ENCODE data around the gene SAT2.

SAT2 gene

DNA sequence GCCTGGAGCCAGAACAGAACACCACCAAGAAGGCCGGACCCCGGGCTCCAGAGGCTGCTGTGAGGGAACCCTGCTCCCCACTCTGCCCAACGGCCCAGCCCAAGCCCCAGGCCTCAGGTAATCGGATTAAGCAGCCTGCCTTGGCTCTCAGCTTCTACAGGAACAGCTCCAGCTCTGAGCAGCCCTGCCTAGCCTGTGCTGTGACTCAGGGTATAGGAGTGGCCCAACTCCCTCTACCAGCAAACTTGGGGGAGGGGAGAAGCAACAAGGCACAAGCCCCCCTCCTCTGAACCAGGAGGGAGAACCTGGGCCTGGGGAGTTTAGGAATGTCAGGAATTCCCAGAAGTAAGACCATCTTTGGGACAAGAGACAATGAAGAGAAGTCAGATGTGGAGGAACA, 36.9 kb downstream of the SAT2 start:
- Histone ChIP-seq H3K27ac (ENCODE audit: low read length) (no peak overlapping the region), H3K4me2 (ENCODE audit: low read depth, low read length) (no peak overlapping the region)
- no peak for DNase-seq

DNA sequence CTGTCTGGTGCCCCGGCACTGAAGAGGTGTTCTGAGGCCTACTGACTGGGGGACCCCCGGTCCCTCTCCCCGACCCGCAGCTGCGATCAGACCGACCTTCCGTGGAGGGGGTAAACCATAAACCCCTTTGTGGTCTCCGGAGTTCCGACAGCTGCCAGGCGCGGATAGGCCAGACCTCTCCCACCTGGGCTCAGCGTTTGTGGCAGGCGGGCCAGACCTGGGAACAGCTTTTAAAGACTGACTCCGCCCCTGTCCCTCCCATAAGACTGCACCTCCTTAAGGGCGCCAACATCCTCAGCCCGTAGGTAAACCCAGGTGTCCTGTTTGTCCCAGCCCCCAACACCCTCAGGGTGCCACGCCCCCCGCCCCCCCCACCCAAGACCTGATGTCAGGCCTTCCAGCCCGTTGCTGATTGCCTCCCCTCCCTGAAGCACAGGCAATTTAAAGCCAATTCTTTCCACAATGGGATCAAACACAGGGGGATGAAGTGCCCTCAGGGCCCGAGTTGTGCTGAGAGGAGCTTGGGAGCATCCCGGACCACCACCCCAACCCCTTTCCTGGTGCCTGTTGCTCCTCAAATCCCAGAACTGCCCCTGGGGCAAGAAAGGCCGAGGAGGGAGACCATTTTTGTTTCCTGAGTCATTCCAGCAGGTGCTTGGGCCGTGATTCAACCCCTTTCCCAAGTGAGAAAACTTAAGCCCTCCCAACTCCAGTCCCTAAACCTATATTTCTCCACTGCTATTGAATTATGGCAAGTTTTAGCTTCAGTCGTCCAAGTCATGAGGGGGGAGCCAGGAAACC, 37.5 kb downstream of the SAT2 start, which contains the start of gene SOX15:
Gene SOX15, minus strand, starts transcription at position 204 of the 801 bp plus-strand sequence. CDS start 418 bp downstream, outside the sequence.
- Histone ChIP-seq H3K79me2 (ENCODE audit: low read length) (peaks cover 15% of the 10 kb centered on the region), H3K27ac (ENCODE audit: low read length) (no peak within 1 kb of the TSS), H3K4me2 (ENCODE audit: low read depth, low read length) (no peak within 1 kb of the TSS), H3K36me3 (replicated peaks; ENCODE audit: insufficient read depth, low read length) (no peaks in the 10 kb centered on the region), H3K9ac (ENCODE audit: low read length) (no peak within 1 kb of the TSS), H2AFZ (ENCODE audit: low read length) (no peak within 1 kb of the TSS), H3K4me3 (ENCODE audit: low read length) (no peak within 1 kb of the TSS), H3F3A (ENCODE audit: insufficient read depth, low read length) (0 out of 2 replicates have a peak, but pooled peaks cover 8% of the 10 kb centered on the region), H3K9me2 (replicated peaks; ENCODE audit: insufficient read depth, low read length) (no peaks in the 10 kb centered on the region), H4K20me1 (ENCODE audit: insufficient read depth, low read length) (no peaks in the 10 kb centered on the region), H3K27me3 (replicated peaks; ENCODE audit: insufficient read depth, low read length) (no peaks in the 10 kb centered on the region), H3K4me1 (ENCODE audit: low read length) (no peaks in the 10 kb centered on the region), H3K9me3 (replicated peaks; ENCODE audit: insufficient read depth, low read length) (no peaks in the 10 kb centered on the region)
- TF ChIP-seq, protein P1, sequence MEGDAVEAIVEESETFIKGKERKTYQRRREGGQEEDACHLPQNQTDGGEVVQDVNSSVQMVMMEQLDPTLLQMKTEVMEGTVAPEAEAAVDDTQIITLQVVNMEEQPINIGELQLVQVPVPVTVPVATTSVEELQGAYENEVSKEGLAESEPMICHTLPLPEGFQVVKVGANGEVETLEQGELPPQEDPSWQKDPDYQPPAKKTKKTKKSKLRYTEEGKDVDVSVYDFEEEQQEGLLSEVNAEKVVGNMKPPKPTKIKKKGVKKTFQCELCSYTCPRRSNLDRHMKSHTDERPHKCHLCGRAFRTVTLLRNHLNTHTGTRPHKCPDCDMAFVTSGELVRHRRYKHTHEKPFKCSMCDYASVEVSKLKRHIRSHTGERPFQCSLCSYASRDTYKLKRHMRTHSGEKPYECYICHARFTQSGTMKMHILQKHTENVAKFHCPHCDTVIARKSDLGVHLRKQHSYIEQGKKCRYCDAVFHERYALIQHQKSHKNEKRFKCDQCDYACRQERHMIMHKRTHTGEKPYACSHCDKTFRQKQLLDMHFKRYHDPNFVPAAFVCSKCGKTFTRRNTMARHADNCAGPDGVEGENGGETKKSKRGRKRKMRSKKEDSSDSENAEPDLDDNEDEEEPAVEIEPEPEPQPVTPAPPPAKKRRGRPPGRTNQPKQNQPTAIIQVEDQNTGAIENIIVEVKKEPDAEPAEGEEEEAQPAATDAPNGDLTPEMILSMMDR (IDR thresholded peaks at IDR 0.05; ENCODE audit: low read length) = no peak
- no peak for TF ChIP-seq EZH2phosphoT487 (IDR thresholded peaks at IDR 0.05; ENCODE audit: low read length)
- TF ChIP-seq EZH2 (optimal IDR thresholded peaks at IDR 0.05; ENCODE audit: low read depth, low read length) = no peak
- no peak for DNase-seq

More for the DNA sequence above, 36.9 kb downstream of the SAT2 start:
- Histone ChIP-seq H3F3A (ENCODE audit: insufficient read depth, low read length) (0 out of 2 replicates have a peak, but pooled peaks cover 8% of the 10 kb centered on the region), H3K36me3 (replicated peaks; ENCODE audit: insufficient read depth, low read length) (no peaks in the 10 kb centered on the region; the same call in 1 of the 2 replicates), H3K4me3 (ENCODE audit: low read length) (no peak overlapping the region), H2AFZ (ENCODE audit: low read length) (no peak overlapping the region), H4K20me1 (ENCODE audit: insufficient read depth, low read length) (no peaks in the 10 kb centered on the region), H3K9me3 (replicated peaks; ENCODE audit: insufficient read depth, low read length) (no peaks in the 10 kb centered on the region), H3K79me2 (ENCODE audit: low read length) (peaks cover 9% of the 10 kb centered on the region), H3K9ac (ENCODE audit: low read length) (no peak overlapping the region), H3K4me1 (ENCODE audit: low read length) (no peaks in the 10 kb centered on the region), H3K27me3 (replicated peaks; ENCODE audit: insufficient read depth, low read length) (no peaks in the 10 kb centered on the region), H3K9me2 (replicated peaks; ENCODE audit: insufficient read depth, low read length) (no peaks in the 10 kb centered on the region)
- TF ChIP-seq, protein P1 (IDR thresholded peaks at IDR 0.05; ENCODE audit: low read length) = no peak
- TF ChIP-seq EZH2phosphoT487 (IDR thresholded peaks at IDR 0.05; ENCODE audit: low read length) = no peak
- TF ChIP-seq EZH2 (optimal IDR thresholded peaks at IDR 0.05; ENCODE audit: low read depth, low read length) = no peak

DNA sequence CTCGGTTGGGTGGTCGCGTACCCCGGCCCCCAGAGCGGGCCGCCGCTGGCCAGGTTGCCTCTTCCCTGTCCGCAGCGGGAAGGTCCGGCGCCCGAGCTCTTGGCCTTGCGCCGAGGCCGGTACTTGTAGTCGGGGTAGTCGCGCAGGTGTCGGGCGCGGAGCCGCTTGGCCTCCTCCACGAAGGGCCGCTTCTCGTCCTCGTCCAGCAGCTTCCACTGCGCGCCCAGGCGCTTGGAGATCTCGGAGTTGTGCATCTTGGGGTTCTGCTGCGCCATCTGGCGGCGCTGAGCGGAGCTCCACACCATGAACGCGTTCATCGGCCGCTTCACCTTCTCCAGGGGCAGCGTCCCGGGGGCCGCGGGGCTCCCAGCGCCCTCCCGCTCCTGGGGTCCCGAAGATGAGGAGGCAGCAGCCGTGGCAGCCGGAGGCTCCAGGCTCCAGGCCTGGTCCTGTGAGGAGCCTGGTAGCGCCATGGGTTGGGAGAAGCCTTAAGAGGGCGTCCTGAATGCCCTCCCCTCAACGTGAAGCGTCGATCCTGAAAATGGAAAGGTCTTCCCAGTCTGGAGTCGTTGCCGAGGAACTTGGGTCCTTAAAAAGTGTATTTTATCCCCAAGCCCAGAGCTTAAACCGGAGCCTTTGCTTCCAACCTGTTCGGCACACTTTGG, 38.3 kb downstream of the SAT2 start:
- H4K20me1 ChIP-seq (ENCODE audit: insufficient read depth, low read length) = no peaks in the 10 kb centered on the region
- peaks cover 9% of the 10 kb centered on the region; the same call in 1 of the 2 replicates for H3F3A ChIP-seq (ENCODE audit: insufficient read depth, low read length)
- no peaks in the 10 kb centered on the region for H3K9me2 ChIP-seq (replicated peaks; ENCODE audit: insufficient read depth, low read length)
- DNase-seq = no peak
- no peaks in the 10 kb centered on the region for H3K27me3 ChIP-seq (replicated peaks; ENCODE audit: insufficient read depth, low read length)
- H3K27ac ChIP-seq (ENCODE audit: low read length) = no peak overlapping the region
- H3K4me1 ChIP-seq (ENCODE audit: low read length) = 0 out of 2 replicates have a peak, but pooled peaks cover 2% of the 10 kb centered on the region
- H3K9ac ChIP-seq (ENCODE audit: low read length) = no peak overlapping the region
- no peaks in the 10 kb centered on the region for H3K36me3 ChIP-seq (replicated peaks; ENCODE audit: insufficient read depth, low read length)
- no peak overlapping the region for H3K4me2 ChIP-seq (ENCODE audit: low read depth, low read length)
- TF ChIP-seq, protein P1 (IDR thresholded peaks at IDR 0.05; ENCODE audit: low read length) = no peak; the same call in 1 of the 2 replicates
- TF ChIP-seq EZH2 (optimal IDR thresholded peaks at IDR 0.05; ENCODE audit: low read depth, low read length) (no peak), EZH2phosphoT487 (IDR thresholded peaks at IDR 0.05; ENCODE audit: low read length) (no peak)
- H3K79me2 ChIP-seq (ENCODE audit: low read length) = peaks cover 23% of the 10 kb centered on the region
- H3K9me3 ChIP-seq (replicated peaks; ENCODE audit: insufficient read depth, low read length) = no peaks in the 10 kb centered on the region
- no peak overlapping the region for H3K4me3 ChIP-seq (ENCODE audit: low read length)
- no peak overlapping the region for H2AFZ ChIP-seq (ENCODE audit: low read length)

All from MM.1S (cell line).